Suppressor macrophage (primary cell): ENCODE data around the gene KCNQ5.
"Not testable (repeated sequence)": the region's sequence is repeated elsewhere in the genome, so short reads cannot be mapped to it uniquely, and the experiment has no call there.

Source experiments
- DNase-seq, 4 experiments: peaks; one replicate each; pipeline ENCODE4 v3.0.0-alpha.2; 2020 to 2022
- total RNA-seq, 17 experiments: gene quantifications; one replicate each; lab custom pipeline; 2026; ENCODE audit warnings: mixed read lengths in 6 of 17, inconsistent platforms in 3 of 17; lab: John Stamatoyannopoulos, UW

KCNQ5 gene
- 0.28 to 6.2 (median 1.3) reads per million in 17 experiments for total RNA-seq

- peak in 2 of 4 experiments; percentile 13 to 23 for DNase-seq
Observed at GRCh38 chr6:72621291-72622093, at the start of gene KCNQ5. TSS of gene KCNQ5 (plus strand) at chr6:72622064.

GRCh38 chr6:72579865-72580264 lies 42.0 kb upstream of the KCNQ5 start:
- DNase-seq = peak in 2 of 4 experiments; percentile 16 to 19

- peak; percentile 66 to 89 (median 80) for DNase-seq
Observed at GRCh38 chr6:72580281-72580940, 41.5 kb upstream of the KCNQ5 start.

- DNase-seq = not testable (repeated sequence)
Observed at GRCh38 chr6:72580950-72581349, 40.9 kb upstream of the KCNQ5 start.

GRCh38 chr6:72588155-72588554 lies 33.7 kb upstream of the KCNQ5 start:
- DNase-seq = no peak

- no peak for DNase-seq
Observed at GRCh38 chr6:72589096-72589495, 32.8 kb upstream of the KCNQ5 start.

- no peak for DNase-seq
Observed at GRCh38 chr6:72595812-72596211, 26.1 kb upstream of the KCNQ5 start.

- DNase-seq = peak; percentile 28 to 75 (median 50)
Observed at GRCh38 chr6:72616406-72617015, 5.4 kb upstream of the KCNQ5 start.

- peak in 2 of 4 experiments; percentile 4 to 10 for DNase-seq
Observed at GRCh38 chr6:72617721-72618120, 4.1 kb upstream of the KCNQ5 start.

GRCh38 chr6:72619883-72620696 lies 1.8 kb upstream of the KCNQ5 start:
- DNase-seq = peak; percentile 65 to 79 (median 78)

GRCh38 chr6:72620871-72621290 lies 983 bp upstream of the KCNQ5 start:
- DNase-seq = peak in 1 of 4 experiments; percentile 1

- DNase-seq = peak; percentile 55 to 80 (median 67)
Observed at GRCh38 chr6:72622094-72622940, 453 bp downstream of the KCNQ5 start.

GRCh38 chr6:72623808-72624207 lies 1.9 kb downstream of the KCNQ5 start:
- DNase-seq = no peak

GRCh38 chr6:72624557-72625160 lies 2.8 kb downstream of the KCNQ5 start:
- peak in 2 of 4 experiments; percentile 45 to 54 for DNase-seq

- no peak for DNase-seq
Observed at GRCh38 chr6:72626126-72626525, 4.3 kb downstream of the KCNQ5 start.

GRCh38 chr6:72627539-72627938 lies 5.7 kb downstream of the KCNQ5 start:
- DNase-seq = no peak

- DNase-seq = no peak
Observed at GRCh38 chr6:72631480-72631879, 9.6 kb downstream of the KCNQ5 start.

GRCh38 chr6:72635636-72636035 lies 13.8 kb downstream of the KCNQ5 start:
- no peak for DNase-seq

- no peak for DNase-seq
Observed at GRCh38 chr6:72636215-72636614, 14.4 kb downstream of the KCNQ5 start.

GRCh38 chr6:72636786-72637185 lies 14.9 kb downstream of the KCNQ5 start:
- DNase-seq = no peak
